Endothelial cell of umbilical vein (primary cell): ENCODE measurements around the gene SCLT1. TPM values are rescaled to one million over a fixed set of nuclear protein-coding genes. Genes with fewer than 3 reads are reported as not detected.
A peak's percentile ranks its signal among the peaks of the same experiment; 100 is the strongest.

Source experiments
- BruUV-seq: library from RNA; stranded (reverse); fragments of 400-500 nt; replicated peaks from 2 replicates; lab custom pipeline; 2021; lab: Mats Ljungman, UMichigan
- CTCF ChIA-PET: fragments of 300-600, 350-600 bp; sonication (Branson Sonifier 250); formaldehyde crosslinking; loops from one replicate; lab custom pipeline; 2021; ENCODE audit warnings: antibody characterized with exemption, inconsistent platforms; lab: Charles Lee
- POLR2A ChIA-PET: fragments of 300-600, 350-600 bp; sonication (Branson Sonifier 250); formaldehyde crosslinking; loops from one replicate; lab custom pipeline; 2021; ENCODE audit warnings: antibody characterized with exemption, inconsistent platforms; lab: Charles Lee
- DNase-seq: peaks from one replicate; pipeline ENCODE4 v3.0.0-alpha.2; 2011; ENCODE audit warnings: low read depth, low spot score
- FAIRE-seq: peaks from 2 replicates; lab custom pipeline; 2011; peaks lifted over from hg19 to GRCh38; lab: Jason Lieb, UNC
- H2AFZ ChIP-seq: 2 replicates; pipeline ENCODE4 v1.6.0; 2012; ENCODE audit warnings: low read depth, low read length, control low read depth, inconsistent platforms
- H3K27ac ChIP-seq: 2 replicates; pipeline ENCODE4 v1.5.1; 2011; ENCODE audit warnings: low read depth, mild to moderate bottlenecking, control low read depth, low read length, moderate library complexity; ENCODE audit not compliant: insufficient read depth
- H3K27me3 ChIP-seq, 2 experiments: 2 replicates each; pipeline versions ENCODE4 v1.6.0 to v1.6.1; 2011; ENCODE audit warnings: low read length in 2 of 2, mixed read lengths in 1 of 2; ENCODE audit not compliant: control insufficient read depth in 2 of 2, insufficient read depth in 2 of 2
- H3K36me3 ChIP-seq, 2 experiments: 2 replicates in 1 of 2; 3 replicates in 1 of 2; pipeline ENCODE4 v1.5.1; 2011; ENCODE audit warnings: low read length in 2 of 2, mild to moderate bottlenecking in 1 of 2, moderate library complexity in 1 of 2; ENCODE audit not compliant: control insufficient read depth in 2 of 2, insufficient read depth in 2 of 2; ENCODE audit errors: extremely low read depth in 1 of 2
- H3K4me1 ChIP-seq: 3 replicates; pipeline ENCODE4 v1.5.1; 2011; ENCODE audit warnings: mild to moderate bottlenecking, low read length; ENCODE audit not compliant: control insufficient read depth, insufficient read depth; ENCODE audit errors: extremely low read depth
- H3K4me2 ChIP-seq: 2 replicates; pipeline ENCODE4 v1.6.1; 2011; ENCODE audit warnings: low read length, control low read depth, mixed read lengths; ENCODE audit not compliant: insufficient read depth
- H3K4me3 ChIP-seq, 3 experiments: fragments of 200-600 bp in 1 of 3; sonication (generic), shearing (Covaris generic) in 1 of 3; replicated peaks in 1 of 3; 2 replicates each; pipeline ENCODE4 v1.5.1; 2011 to 2016; ENCODE audit warnings: control low read depth in 3 of 3, low read length in 3 of 3, mild to moderate bottlenecking in 2 of 3, inconsistent platforms in 1 of 3, low read depth in 1 of 3, moderate library complexity in 1 of 3; ENCODE audit not compliant: insufficient read depth in 1 of 3
- H3K79me2 ChIP-seq: 2 replicates; pipeline ENCODE4 v1.6.0; 2012; ENCODE audit warnings: low read length, inconsistent platforms; ENCODE audit not compliant: control insufficient read depth, insufficient read depth
- H3K9ac ChIP-seq: replicated peaks from 2 replicates; pipeline ENCODE3; 2011; ENCODE audit warnings: low read length, control low read depth; ENCODE audit not compliant: insufficient read depth; ENCODE audit errors: extremely low read depth
- H3K9me1 ChIP-seq: replicated peaks from 3 replicates; pipeline ENCODE4 v1.6.0; 2011; ENCODE audit warnings: mild to moderate bottlenecking, low read length; ENCODE audit not compliant: control insufficient read depth, insufficient read depth; ENCODE audit errors: extremely low read depth
- H3K9me3 ChIP-seq: replicated peaks from 2 replicates; pipeline ENCODE4 v1.5.1; 2012; ENCODE audit warnings: low read length, inconsistent platforms; ENCODE audit not compliant: control insufficient read depth, insufficient read depth
- H4K20me1 ChIP-seq: replicated peaks from 2 replicates; pipeline ENCODE3; 2011; ENCODE audit warnings: mild to moderate bottlenecking, low read length; ENCODE audit not compliant: control insufficient read depth, insufficient read depth; ENCODE audit errors: extremely low read depth
- EZH2 ChIP-seq: IDR thresholded peaks from 2 replicates; pipeline ENCODE4 v1.6.1; 2012; ENCODE audit warnings: borderline replicate concordance, low read depth, mild to moderate bottlenecking, moderate library complexity, low read length, inconsistent platforms; ENCODE audit not compliant: severe bottlenecking
- FOS ChIP-seq: IDR thresholded peaks from 2 replicates; pipeline ENCODE4 v1.6.1; 2011; ENCODE audit warnings: mild to moderate bottlenecking, low read length, moderate library complexity, borderline replicate concordance; ENCODE audit not compliant: insufficient read depth
- GATA2 ChIP-seq: IDR thresholded peaks from 2 replicates; pipeline ENCODE4 v1.7.0; 2011; ENCODE audit warnings: low read depth, mild to moderate bottlenecking, moderate library complexity, mixed read lengths, low read length; ENCODE audit not compliant: insufficient read length, insufficient read depth
- JUN ChIP-seq: IDR thresholded peaks from 2 replicates; pipeline ENCODE4 v1.6.1; 2011; ENCODE audit warnings: borderline replicate concordance, low read depth; ENCODE audit not compliant: insufficient read length, insufficient read depth
- MYC ChIP-seq: IDR thresholded peaks from one replicate; pipeline ENCODE4 v1.6.1; 2011; ENCODE audit warnings: mild to moderate bottlenecking, low read depth, low read length
- POLR2A ChIP-seq: IDR thresholded peaks from 2 replicates; pipeline ENCODE4 v1.6.1; 2012; ENCODE audit warnings: low read depth, mild to moderate bottlenecking, control low read depth, low read length
- POLR2AphosphoS5 ChIP-seq: IDR thresholded peaks from 2 replicates; pipeline ENCODE4 v1.6.1; 2012; ENCODE audit warnings: low read depth, mild to moderate bottlenecking, control low read depth, low read length, moderate library complexity; ENCODE audit not compliant: insufficient read depth
- dilution Hi-C: fragments of 300-500 bp; cut with MboI; formaldehyde crosslinking; loops from one replicate; pipeline ENCODE4 v1.15.0; 2019; ENCODE audit warnings: low sequenced_read_pairs; ENCODE audit not compliant: extremely low pct_ligation_motif_present
- intact Hi-C: fragments of 100-400 bp; cut with micrococcal nuclease; formaldehyde crosslinking; loops from one replicate; pipeline ENCODE4 v1.10.0; 2022
- polyA plus RNA-seq, 4 experiments: library from polyadenylated mRNA; depleted of rRNA in 3 of 4; stranded (reverse) in 3 of 4; unstranded in 1 of 4; fragments of >200 nt; gene quantifications; 2 replicates each; pipeline versions ENCODE4 v1.2.1 to v1.2.3, GENCODE V29; 2011 to 2012; ENCODE audit warnings: missing spikeins in 1 of 4
- total RNA-seq: library from RNA; stranded (reverse); gene quantifications from 2 replicates; pipeline ENCODE4 v1.2.3, GENCODE V29; 2021
- TF ChIP-seq, protein P1 (sequence below), 2 donors: IDR thresholded peaks; 1 replicate in 1 of 2; 2 replicates in 1 of 2; pipeline ENCODE4 v1.5.1; 2011; ENCODE audit warnings: low read length in 2 of 2, mild to moderate bottlenecking in 2 of 2, moderate library complexity in 2 of 2, control low read depth in 1 of 2, inconsistent platforms in 1 of 2, low read depth in 1 of 2; ENCODE audit not compliant: insufficient read depth in 1 of 2; ENCODE audit errors: extremely low read depth in 1 of 2
- TF ChIP-seq, protein P2 (sequence below): IDR thresholded peaks from 2 replicates; pipeline ENCODE4 v1.6.1; 2011; ENCODE audit not compliant: insufficient read depth, insufficient read length

The SCLT1 gene
- total and polyA plus RNA-seq, 2 donors (not counting 3 experiments of a cell fraction or from before 2014, with no cell fraction given) = 3.2 to 14.0 TPM

GRCh38 chr4:128855621-128856020 is 237.7 kb downstream of the SCLT1 start:
- Histone ChIP-seq H3K79me2 (peaks cover 4% of the 10 kb centered on the region), H3K27ac (no peak overlapping the region), H2AFZ (no peak overlapping the region), H3K9me3 (no peaks in the 10 kb centered on the region), H3K36me3 (peaks cover 33 to 39% of the 10 kb centered on the region in 2 experiments), H3K9me1 (no peaks in the 10 kb centered on the region), H3K9ac (no peak overlapping the region), H4K20me1 (no peaks in the 10 kb centered on the region), H3K4me3 (no peak overlapping the region), H3K27me3 (no peaks in the 10 kb centered on the region), H3K4me2 (no peak overlapping the region), H3K4me1 (no peaks in the 10 kb centered on the region)
- dilution Hi-C loops (no loop called here), intact Hi-C loops (no loop called here)
- ChIA-PET CTCF (interaction anchor here (0.7 to 4.0 kb wide), 9 partner anchors 13 to 665 kb away, joined by 3 to 12 read pairs (median 3); no protein-coding TSS in a partner anchor), POLR2A (no interaction called here)
- BruUV-seq = no TSS peak
- TF ChIP-seq, protein P1, sequence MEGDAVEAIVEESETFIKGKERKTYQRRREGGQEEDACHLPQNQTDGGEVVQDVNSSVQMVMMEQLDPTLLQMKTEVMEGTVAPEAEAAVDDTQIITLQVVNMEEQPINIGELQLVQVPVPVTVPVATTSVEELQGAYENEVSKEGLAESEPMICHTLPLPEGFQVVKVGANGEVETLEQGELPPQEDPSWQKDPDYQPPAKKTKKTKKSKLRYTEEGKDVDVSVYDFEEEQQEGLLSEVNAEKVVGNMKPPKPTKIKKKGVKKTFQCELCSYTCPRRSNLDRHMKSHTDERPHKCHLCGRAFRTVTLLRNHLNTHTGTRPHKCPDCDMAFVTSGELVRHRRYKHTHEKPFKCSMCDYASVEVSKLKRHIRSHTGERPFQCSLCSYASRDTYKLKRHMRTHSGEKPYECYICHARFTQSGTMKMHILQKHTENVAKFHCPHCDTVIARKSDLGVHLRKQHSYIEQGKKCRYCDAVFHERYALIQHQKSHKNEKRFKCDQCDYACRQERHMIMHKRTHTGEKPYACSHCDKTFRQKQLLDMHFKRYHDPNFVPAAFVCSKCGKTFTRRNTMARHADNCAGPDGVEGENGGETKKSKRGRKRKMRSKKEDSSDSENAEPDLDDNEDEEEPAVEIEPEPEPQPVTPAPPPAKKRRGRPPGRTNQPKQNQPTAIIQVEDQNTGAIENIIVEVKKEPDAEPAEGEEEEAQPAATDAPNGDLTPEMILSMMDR (IDR thresholded peaks at IDR 0.05; ENCODE audit: extremely low read depth in 1 of 2, insufficient read depth in 1 of 2, low read depth in 1 of 2, low read length in 2 of 2) = no peak
- TF ChIP-seq GATA2 (no peak), FOS (no peak), POLR2A (no peak)
- DNase-seq = no peak
- FAIRE-seq = no peak

DNA sequence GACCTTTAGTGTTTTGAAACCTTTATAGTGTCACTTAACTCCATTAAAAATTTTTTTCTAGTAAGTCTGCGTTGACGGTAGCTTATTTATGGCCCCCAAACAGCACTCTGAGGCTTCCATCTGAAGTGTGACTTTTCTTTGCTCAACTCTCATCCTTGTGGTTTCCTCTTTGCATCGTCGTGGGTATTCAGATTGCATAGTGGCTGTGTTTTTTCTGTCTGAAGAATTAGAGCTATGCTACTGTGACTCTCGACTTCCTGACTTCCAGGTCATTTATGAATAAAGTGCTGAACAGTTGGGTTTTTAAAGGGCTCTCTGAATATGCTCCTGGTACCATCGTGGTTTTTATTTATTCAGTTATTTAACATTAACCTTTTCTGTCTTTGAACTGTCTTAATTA is 238.9 kb downstream of the SCLT1 start:
- ChIA-PET POLR2A (no interaction called here), CTCF (interaction anchor here (0.8 to 4.0 kb wide), 6 partner anchors 9 to 663 kb away, joined by 3 to 12 read pairs (median 3); no protein-coding TSS in a partner anchor)
- Histone ChIP-seq H3K4me2 (no peak overlapping the region), H3K4me3 (no peak overlapping the region), H2AFZ (no peak overlapping the region), H3K27ac (no peak overlapping the region), H3K9me1 (no peaks in the 10 kb centered on the region), H4K20me1 (no peaks in the 10 kb centered on the region), H3K4me1 (no peaks in the 10 kb centered on the region), H3K9ac (no peak overlapping the region), H3K79me2 (peaks cover 6% of the 10 kb centered on the region), H3K36me3 (peaks cover 31 to 43% of the 10 kb centered on the region in 2 experiments), H3K9me3 (no peaks in the 10 kb centered on the region), H3K27me3 (no peaks in the 10 kb centered on the region)
- DNase-seq (peak; percentile 29), FAIRE-seq (peak; percentile 75)
- TF ChIP-seq EZH2 (no peak), POLR2AphosphoS5 (no peak), JUN (no peak), MYC (no peak), FOS (no peak), GATA2 (no peak), POLR2A (no peak)
- TF ChIP-seq, protein P1 (IDR thresholded peaks at IDR 0.05; ENCODE audit: extremely low read depth in 1 of 2, insufficient read depth in 1 of 2, low read depth in 1 of 2, low read length in 2 of 2) = no peak
- TF ChIP-seq, protein P2, sequence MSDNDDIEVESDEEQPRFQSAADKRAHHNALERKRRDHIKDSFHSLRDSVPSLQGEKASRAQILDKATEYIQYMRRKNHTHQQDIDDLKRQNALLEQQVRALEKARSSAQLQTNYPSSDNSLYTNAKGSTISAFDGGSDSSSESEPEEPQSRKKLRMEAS = no peak
- intact Hi-C loops = loop anchor here (1.0 kb wide), 1 partner anchor 22 kb away; no protein-coding TSS in a partner anchor
- dilution Hi-C loops = no loop called here
- no TSS peak for BruUV-seq
